HepG2 (cell line): Measurements from ENCODE around the gene BHLHE23. TPM values are rescaled to one million over a fixed set of nuclear protein-coding genes. Genes with fewer than 3 reads are reported as not detected.

Experiments used
- DMAP1 ChIP-seq: IDR thresholded peaks from 2 replicates; pipeline ENCODE4 v1.6.1; 2016
- FOXO1 ChIP-seq: sonication (generic); formaldehyde crosslinking; IDR thresholded peaks from 2 replicates; pipeline ENCODE4 v1.4.0; 2020; ENCODE audit warnings: missing genetic modification reagents
- NONO ChIP-seq, 2 experiments: fragments of 450-650 bp in 1 of 2; sonication (generic) in 1 of 2; formaldehyde crosslinking in 1 of 2; IDR thresholded peaks in 1 of 2; conservative IDR thresholded peaks in 1 of 2; 2 replicates each; pipeline versions ENCODE4 v1.6.1 to v1.8.0; 2017 to 2022; ENCODE audit warnings: mild to moderate bottlenecking in 1 of 2, missing genetic modification reagents in 1 of 2, moderate library complexity in 1 of 2
- POLR2AphosphoS5 ChIP-seq: IDR thresholded peaks from 2 replicates; pipeline ENCODE4 v1.6.1; 2012; ENCODE audit warnings: low read depth, low read length
- PRDM10 ChIP-seq: sonication (generic); formaldehyde crosslinking; IDR thresholded peaks from 2 replicates; pipeline ENCODE4 v1.4.0; 2020; ENCODE audit warnings: low read depth, missing genetic modification reagents
- SPEN ChIP-seq: sonication (generic); formaldehyde crosslinking; IDR thresholded peaks from 2 replicates; pipeline ENCODE4 v1.5.1; 2020; ENCODE audit warnings: low read depth, mild to moderate bottlenecking, missing genetic modification reagents
- SUZ12 ChIP-seq: fragments of 150-350 bp; IDR thresholded peaks from 2 replicates; pipeline ENCODE4 v1.6.1; 2014; ENCODE audit warnings: low read depth, low read length
- TARDBP ChIP-seq: sonication (generic); formaldehyde crosslinking; IDR thresholded peaks from 2 replicates; pipeline ENCODE4 v1.8.0; 2022; ENCODE audit warnings: mild to moderate bottlenecking, missing genetic modification reagents
- TRAFD1 ChIP-seq: sonication (generic); formaldehyde crosslinking; IDR thresholded peaks from 2 replicates; pipeline ENCODE4 v1.5.1; 2020; ENCODE audit warnings: missing genetic modification reagents, mild to moderate bottlenecking, borderline replicate concordance
- ZNF101 ChIP-seq: sonication (generic); formaldehyde crosslinking; IDR thresholded peaks from 2 replicates; pipeline ENCODE4 v1.4.0; 2020; ENCODE audit warnings: mild to moderate bottlenecking, low read depth, missing genetic modification reagents, borderline replicate concordance
- ZNF275 ChIP-seq: sonication (generic); formaldehyde crosslinking; IDR thresholded peaks from 2 replicates; pipeline ENCODE4 v1.8.0; 2022; ENCODE audit warnings: missing genetic modification reagents, mild to moderate bottlenecking, inconsistent platforms, borderline replicate concordance
- ZNF605 ChIP-seq: sonication (generic); formaldehyde crosslinking; IDR thresholded peaks from 2 replicates; pipeline ENCODE4 v1.8.0; 2022; ENCODE audit warnings: mild to moderate bottlenecking, missing genetic modification reagents
- ZNF639 ChIP-seq: conservative IDR thresholded peaks from 2 replicates; pipeline ENCODE4 v1.6.1; 2018; ENCODE audit warnings: missing genetic modification reagents
- ZNF816 ChIP-seq: sonication (generic); formaldehyde crosslinking; IDR thresholded peaks from 2 replicates; pipeline ENCODE4 v1.8.0; 2022; ENCODE audit warnings: missing genetic modification reagents, mild to moderate bottlenecking, borderline replicate concordance
- polyA plus RNA-seq, 8 experiments: library from polyadenylated mRNA; depleted of rRNA in 3 of 8; stranded (reverse) in 7 of 8; unstranded in 1 of 8; fragments of >200 nt; fragmentation: Illumina TruSeq in 4 of 8; extraction: Trizol in 4 of 8; gene quantifications; 2 replicates each; pipeline versions ENCODE4 v1.2.1 to v1.2.3, GENCODE V29; 2011 to 2016; ENCODE audit warnings: low read depth in 4 of 8, missing spikeins in 1 of 8, mixed read lengths in 1 of 8; ENCODE audit not compliant: insufficient read depth in 1 of 8
- total RNA-seq, 5 experiments: library from RNA; depleted of rRNA; stranded (reverse); fragments of >200 nt; fragmentation: Illumina TruSeq; extraction: Trizol; gene quantifications; 2 replicates each; pipeline ENCODE4 v1.2.3, GENCODE V29; 2016; ENCODE audit warnings: low read depth in 1 of 5

BHLHE23 gene
- total and polyA plus RNA-seq, 2 of the 13 experiments (the other 11 are each of a cell fraction or from before 2014, with no cell fraction given) = not detected

- TF ChIP-seq SPEN (CRISPR knock-in tag) (no peak; the same call in 1 of the 2 replicates), NONO (IDR thresholded peaks at IDR 0.05) (no peak), NONO (CRISPR knock-in tag; conservative IDR thresholded peaks at IDR 0.05) (peak; percentile 69), SUZ12 (peak; percentile 36), DMAP1 (CRISPR knock-in tag) (no peak), TRAFD1 (CRISPR knock-in tag) (0 out of 2 replicates have a peak, but pooled peaks have one; percentile 16), ZNF101 (CRISPR knock-in tag) (no peak), ZNF816 (CRISPR knock-in tag) (0 out of 2 replicates have a peak, but pooled peaks have one; percentile 39), FOXO1 (CRISPR knock-in tag) (no peak), TARDBP (CRISPR knock-in tag) (no peak), ZNF639 (CRISPR knock-in tag) (no peak; the same call in 1 of the 2 replicates), ZNF275 (CRISPR knock-in tag) (no peak), POLR2AphosphoS5 (no peak), PRDM10 (CRISPR knock-in tag) (peak; percentile 35; the same call in 1 of the 2 replicates), ZNF605 (CRISPR knock-in tag) (no peak)
Measured at GRCh38 chr20:63009045-63009961, 2.5 kb upstream of the BHLHE23 start (continued).
